Vagina (tissue), 2 donors: ENCODE measurements around the gene C4orf54.

Experiments
- CTCF ChIP-seq, 3 experiments: fragments of 450-650 bp in 2 of 3; fragments of 200-600 bp in 1 of 3; sonication (generic) in 1 of 3; IDR thresholded peaks; one replicate each; pipeline ENCODE4 v1.5.1; 2017 to 2019; ENCODE audit warnings: antibody characterized with exemption in 3 of 3, mild to moderate bottlenecking in 2 of 3, moderate library complexity in 2 of 3
- POLR2A ChIP-seq, 2 donors: fragments of 450-650 bp; IDR thresholded peaks; one replicate each; pipeline ENCODE4 v1.6.1; 2017; ENCODE audit warnings: antibody characterized with exemption in 2 of 2, mild to moderate bottlenecking in 2 of 2, moderate library complexity in 2 of 2

DNA sequence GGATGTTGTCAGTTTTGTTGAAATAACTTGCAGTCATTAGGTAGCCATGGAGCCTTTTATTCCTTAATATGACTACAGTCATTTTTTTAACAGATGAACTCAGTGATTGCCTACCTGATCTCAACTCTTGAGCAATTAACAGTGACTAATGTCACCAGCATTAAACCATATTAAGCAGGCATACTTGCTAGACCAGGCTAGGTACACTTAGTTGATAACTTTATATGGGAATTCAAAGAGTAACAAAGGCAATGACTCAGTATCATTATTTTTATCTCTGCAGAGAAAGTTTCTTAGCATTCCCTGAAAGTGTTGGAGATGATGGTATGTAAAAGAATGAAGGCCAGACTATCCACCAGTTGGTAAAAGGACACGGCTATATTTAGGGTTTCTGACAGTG, at the start of gene C4orf54:
- TF ChIP-seq CTCF (IDR thresholded peaks at IDR 0.05) (no peak), POLR2A (IDR thresholded peaks at IDR 0.05) (no peak)
